ENCODE results near the gene PHF24.

Gene PHF24

DNA sequence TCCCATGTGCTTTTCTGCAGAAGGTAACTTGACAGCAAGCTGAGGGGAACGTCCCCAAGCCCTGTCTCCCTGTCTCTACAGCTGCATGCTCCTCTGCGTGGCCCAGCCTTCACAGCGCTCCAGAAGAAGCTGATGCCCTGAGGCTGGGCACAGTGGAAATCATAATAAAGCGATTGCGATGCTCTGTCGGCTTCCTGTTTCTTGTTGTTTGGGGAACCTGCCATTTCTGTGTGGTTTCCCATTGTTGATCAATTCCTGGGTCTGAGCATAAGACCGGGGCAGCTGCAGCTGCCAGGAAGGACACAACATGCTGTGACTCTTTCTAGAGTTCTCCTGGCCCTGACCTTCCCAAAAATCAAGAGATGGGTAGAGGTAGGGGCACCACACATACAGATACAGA lies 24.3 kb downstream of the PHF24 start:
- no peak for DNase-seq

DNA sequence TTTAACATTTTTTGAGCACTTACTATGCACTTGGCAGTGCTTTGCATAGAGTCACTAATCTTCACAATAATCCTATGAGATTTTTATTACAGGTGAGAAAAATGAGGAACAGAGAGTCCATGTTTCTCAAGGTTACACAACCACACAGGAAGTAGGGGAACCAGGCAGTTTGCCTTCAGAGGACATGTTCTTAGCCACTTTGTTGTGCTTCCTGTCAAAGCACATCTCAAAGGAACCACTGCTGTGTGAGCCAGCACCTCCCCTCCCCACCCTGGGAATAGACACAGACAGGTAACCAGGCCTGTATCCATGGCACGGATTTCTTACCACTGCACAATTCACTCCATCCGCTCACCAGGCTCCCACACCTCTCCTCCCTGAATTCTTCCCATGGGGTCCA lies 25.1 kb downstream of the PHF24 start:
- peaks cover 41% of the 10 kb centered on the region for H3K4me1 ChIP-seq (ENCODE audit: control insufficient read depth, insufficient read depth, low read length, poor library complexity, severe bottlenecking)
- no peaks in the 10 kb centered on the region for H3K36me3 ChIP-seq (ENCODE audit: control insufficient read depth, insufficient read depth, low read length)
- H3K27me3 ChIP-seq (replicated peaks; ENCODE audit: control insufficient read depth, insufficient read depth, low read length, poor library complexity, severe bottlenecking): no peaks in the 10 kb centered on the region
- no peak for DNase-seq
- no peak overlapping the region for H3K4me3 ChIP-seq (ENCODE audit: insufficient read depth, low read depth, low read length, poor library complexity, severe bottlenecking)
- H3K27ac ChIP-seq (ENCODE audit: insufficient read depth, low read length, poor library complexity, severe bottlenecking): no peak overlapping the region
- no peaks in the 10 kb centered on the region for H3K9me3 ChIP-seq (ENCODE audit: control insufficient read depth, low read length)

More for the DNA sequence above, 24.3 kb downstream of the PHF24 start:
- Histone ChIP-seq H3K4me3 (ENCODE audit: insufficient read depth, low read depth, low read length, poor library complexity, severe bottlenecking) (no peak overlapping the region), H3K27me3 (replicated peaks; ENCODE audit: control insufficient read depth, insufficient read depth, low read length, poor library complexity, severe bottlenecking) (no peaks in the 10 kb centered on the region), H3K36me3 (ENCODE audit: control insufficient read depth, insufficient read depth, low read length) (no peaks in the 10 kb centered on the region), H3K27ac (ENCODE audit: insufficient read depth, low read length, poor library complexity, severe bottlenecking) (no peak overlapping the region), H3K4me1 (ENCODE audit: control insufficient read depth, insufficient read depth, low read length, poor library complexity, severe bottlenecking) (peaks cover 36% of the 10 kb centered on the region), H3K9me3 (ENCODE audit: control insufficient read depth, low read length) (no peaks in the 10 kb centered on the region)

DNA sequence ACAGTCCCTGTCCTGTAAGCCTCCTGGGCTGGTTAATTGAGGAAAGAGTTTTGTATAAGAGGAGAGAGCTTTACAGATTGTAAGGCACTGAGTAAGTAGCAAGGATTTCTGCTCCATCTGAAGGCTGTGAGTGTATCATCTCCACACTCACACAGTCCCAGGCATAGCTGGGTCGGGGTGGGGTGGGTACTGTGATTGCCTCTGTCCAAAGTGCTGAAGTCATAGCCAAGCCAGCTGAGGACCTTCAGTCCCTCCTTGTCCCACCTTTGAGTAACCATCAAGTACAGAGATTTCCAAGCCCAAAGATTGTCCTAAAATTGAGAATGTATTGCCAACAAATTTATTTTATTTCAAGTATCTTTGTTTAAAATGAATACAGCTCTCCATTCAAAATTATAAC lies 26.0 kb downstream of the PHF24 start:
- peaks cover 47% of the 10 kb centered on the region for H3K4me1 ChIP-seq (ENCODE audit: control insufficient read depth, insufficient read depth, low read length, poor library complexity, severe bottlenecking)

DNA sequence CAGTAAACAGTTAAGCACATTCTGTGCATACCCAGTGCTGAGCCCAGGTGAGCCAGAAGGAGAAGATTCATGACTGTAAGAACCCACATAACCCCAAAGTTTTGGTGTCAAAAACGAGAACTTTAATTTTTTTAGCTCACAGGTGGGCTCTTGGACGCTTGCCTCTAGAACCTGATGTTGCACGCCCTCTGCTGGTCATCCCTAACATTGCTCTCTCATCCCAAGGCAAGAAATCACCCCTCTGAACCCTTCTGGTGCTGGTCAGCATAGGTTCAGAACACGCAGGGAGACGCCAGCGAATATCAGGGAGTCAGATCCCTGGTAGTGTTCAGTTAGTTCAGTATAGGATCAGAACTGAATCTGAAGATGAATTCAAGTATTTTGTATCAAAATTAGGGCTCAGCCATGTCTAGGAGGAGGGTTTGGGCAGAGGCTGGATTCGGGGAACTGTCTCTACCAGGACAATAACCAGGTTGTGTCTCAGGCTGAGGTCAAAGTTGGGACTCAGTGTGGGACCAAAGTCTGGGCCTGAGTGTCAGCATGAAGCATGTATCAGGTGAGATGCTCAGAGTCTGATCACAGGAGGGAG lies 27.3 kb downstream of the PHF24 start:
- Histone ChIP-seq H3K4me1 (ENCODE audit: control insufficient read depth, insufficient read depth, low read length, poor library complexity, severe bottlenecking) (peaks cover 56% of the 10 kb centered on the region), H3K4me3 (ENCODE audit: insufficient read depth, low read depth, low read length, poor library complexity, severe bottlenecking) (no peak overlapping the region)

More for the DNA sequence above, 26.0 kb downstream of the PHF24 start:
- H3K9me3 ChIP-seq (ENCODE audit: control insufficient read depth, low read length): no peaks in the 10 kb centered on the region
- no peak overlapping the region for H3K27ac ChIP-seq (ENCODE audit: insufficient read depth, low read length, poor library complexity, severe bottlenecking)
- H3K27me3 ChIP-seq (replicated peaks; ENCODE audit: control insufficient read depth, insufficient read depth, low read length, poor library complexity, severe bottlenecking): no peaks in the 10 kb centered on the region
- DNase-seq: no peak
- H3K4me3 ChIP-seq (ENCODE audit: insufficient read depth, low read depth, low read length, poor library complexity, severe bottlenecking): no peak overlapping the region
- H3K36me3 ChIP-seq (ENCODE audit: control insufficient read depth, insufficient read depth, low read length): no peaks in the 10 kb centered on the region

DNA sequence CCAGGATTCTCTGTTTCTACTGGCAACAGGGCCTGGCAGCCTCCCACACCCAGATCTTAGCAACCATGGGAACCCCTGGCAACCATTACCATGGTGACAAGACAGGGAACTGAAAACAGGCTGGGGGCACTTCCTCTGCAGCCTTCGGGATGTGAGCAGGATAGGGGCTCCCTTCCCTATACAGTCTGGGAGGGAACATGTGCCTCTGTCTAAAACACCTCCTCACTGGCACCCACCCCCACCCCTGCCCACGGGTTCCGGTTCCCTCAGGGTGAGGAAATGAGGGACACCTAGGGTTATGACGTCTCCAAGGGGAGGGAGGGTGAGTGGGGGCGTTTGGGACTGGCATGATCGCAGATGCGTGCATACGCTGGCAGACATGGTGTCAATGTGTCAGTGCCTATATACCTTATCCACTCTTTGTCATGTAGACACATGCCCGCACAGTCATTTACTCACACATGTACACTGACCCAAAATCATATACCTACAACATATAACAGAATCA lies 28.5 kb downstream of the PHF24 start:
- Histone ChIP-seq H3K27ac (ENCODE audit: insufficient read depth, low read length, poor library complexity, severe bottlenecking) (peak overlapping the region; percentile 40), H3K36me3 (ENCODE audit: control insufficient read depth, insufficient read depth, low read length) (no peaks in the 10 kb centered on the region), H3K27me3 (replicated peaks; ENCODE audit: control insufficient read depth, insufficient read depth, low read length, poor library complexity, severe bottlenecking) (no peaks in the 10 kb centered on the region), H3K9me3 (ENCODE audit: control insufficient read depth, low read length) (no peaks in the 10 kb centered on the region), H3K4me1 (ENCODE audit: control insufficient read depth, insufficient read depth, low read length, poor library complexity, severe bottlenecking) (peaks cover 57% of the 10 kb centered on the region), H3K4me3 (ENCODE audit: insufficient read depth, low read depth, low read length, poor library complexity, severe bottlenecking) (no peak overlapping the region)
- DNase-seq: peak; percentile 41 to 62 (median 48)

More for the DNA sequence above, 27.3 kb downstream of the PHF24 start:
- H3K36me3 ChIP-seq (ENCODE audit: control insufficient read depth, insufficient read depth, low read length): no peaks in the 10 kb centered on the region
- no peaks in the 10 kb centered on the region for H3K9me3 ChIP-seq (ENCODE audit: control insufficient read depth, low read length)
- peak in 1 of 3 donors; percentile 54 for DNase-seq
- H3K27me3 ChIP-seq (replicated peaks; ENCODE audit: control insufficient read depth, insufficient read depth, low read length, poor library complexity, severe bottlenecking): no peaks in the 10 kb centered on the region
- H3K27ac ChIP-seq (ENCODE audit: insufficient read depth, low read length, poor library complexity, severe bottlenecking): no peak overlapping the region

DNA sequence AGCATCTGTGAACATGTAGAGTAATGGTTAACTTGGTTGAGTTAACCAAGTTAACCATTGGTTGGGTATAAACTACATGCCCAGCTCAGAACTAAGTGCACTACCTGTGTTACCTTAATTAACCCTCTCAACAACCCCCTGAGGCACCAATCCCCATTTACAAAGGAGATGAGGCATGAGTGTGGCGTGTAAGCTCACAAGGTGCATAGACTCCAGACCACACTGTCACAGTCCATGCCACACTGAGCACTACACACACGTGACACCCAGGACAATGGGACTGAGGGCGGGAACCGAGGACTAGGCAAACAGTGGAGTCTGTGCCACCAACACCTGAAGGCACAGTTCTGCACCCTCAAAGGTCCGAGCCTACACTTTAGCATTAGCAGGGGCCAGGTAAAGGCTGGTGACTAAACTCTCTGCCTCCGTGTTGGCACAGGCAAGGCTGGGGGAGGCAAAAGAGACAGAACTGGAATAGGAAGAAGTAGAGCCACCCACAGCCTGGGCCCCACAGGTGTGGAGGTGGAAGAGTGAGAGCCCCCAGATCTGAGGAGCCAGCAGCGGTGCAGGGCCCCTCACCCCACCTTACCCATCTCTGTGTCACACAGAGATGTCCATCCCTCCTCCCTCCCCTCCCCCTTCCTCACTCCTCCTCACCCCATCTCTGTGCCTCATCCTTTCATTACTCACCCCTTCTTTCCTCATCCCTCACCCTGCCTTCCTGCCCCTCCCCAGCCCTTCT lies 29.2 kb downstream of the PHF24 start:
- DNase-seq: no peak
- Histone ChIP-seq H3K9me3 (ENCODE audit: control insufficient read depth, low read length) (no peaks in the 10 kb centered on the region), H3K36me3 (ENCODE audit: control insufficient read depth, insufficient read depth, low read length) (no peaks in the 10 kb centered on the region), H3K27ac (ENCODE audit: insufficient read depth, low read length, poor library complexity, severe bottlenecking) (peak overlapping the region; percentile 40), H3K4me1 (ENCODE audit: control insufficient read depth, insufficient read depth, low read length, poor library complexity, severe bottlenecking) (peaks cover 55% of the 10 kb centered on the region), H3K4me3 (ENCODE audit: insufficient read depth, low read depth, low read length, poor library complexity, severe bottlenecking) (no peak overlapping the region), H3K27me3 (replicated peaks; ENCODE audit: control insufficient read depth, insufficient read depth, low read length, poor library complexity, severe bottlenecking) (no peaks in the 10 kb centered on the region)

DNA sequence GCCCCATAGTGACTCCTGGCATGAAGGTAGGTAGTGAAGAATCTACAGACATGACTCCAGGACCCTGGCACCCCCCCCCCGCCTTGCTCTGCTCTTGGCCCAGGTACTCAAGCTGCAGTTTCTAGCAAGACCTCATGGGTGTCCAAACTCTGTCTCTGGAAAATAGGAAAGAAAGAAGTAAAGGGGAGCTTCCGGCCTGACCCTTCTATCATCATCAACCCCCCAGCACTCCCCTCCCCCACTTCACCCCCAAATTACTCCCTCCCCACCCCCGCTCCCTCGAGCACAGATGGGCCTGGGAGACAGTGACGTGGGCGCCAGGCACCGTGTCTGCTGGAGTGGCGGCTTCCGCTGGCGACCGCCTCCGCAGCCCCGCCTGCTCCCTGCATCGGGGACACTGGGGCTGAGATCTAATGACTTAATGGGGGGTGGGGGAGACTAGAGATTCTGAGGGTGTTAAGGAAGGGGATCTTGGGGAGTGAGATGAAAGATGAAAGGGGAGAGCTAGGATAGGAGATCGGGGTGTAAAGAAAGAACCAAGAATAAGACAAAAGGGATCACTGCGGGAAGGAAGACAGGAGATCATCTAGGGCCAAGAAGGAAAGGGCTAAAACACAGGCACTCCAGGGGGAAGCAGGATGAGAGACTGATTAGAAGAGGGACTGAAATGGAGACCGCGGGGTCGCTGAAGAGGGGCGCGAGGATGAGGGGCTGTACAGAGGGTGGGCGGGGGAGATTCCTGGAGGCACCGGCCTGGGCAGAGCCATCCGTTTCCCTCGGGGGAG lies 30.3 kb downstream of the PHF24 start:
- no peaks in the 10 kb centered on the region for H3K9me3 ChIP-seq (ENCODE audit: control insufficient read depth, low read length)
- peak overlapping the region; percentile 63 for H3K4me3 ChIP-seq (ENCODE audit: insufficient read depth, low read depth, low read length, poor library complexity, severe bottlenecking)
- peak overlapping the region; percentile 49 for H3K27ac ChIP-seq (ENCODE audit: insufficient read depth, low read length, poor library complexity, severe bottlenecking)
- no peaks in the 10 kb centered on the region for H3K27me3 ChIP-seq (replicated peaks; ENCODE audit: control insufficient read depth, insufficient read depth, low read length, poor library complexity, severe bottlenecking)
- peaks cover 45% of the 10 kb centered on the region for H3K4me1 ChIP-seq (ENCODE audit: control insufficient read depth, insufficient read depth, low read length, poor library complexity, severe bottlenecking)
- no peaks in the 10 kb centered on the region for H3K36me3 ChIP-seq (ENCODE audit: control insufficient read depth, insufficient read depth, low read length)
- peak in 2 of 3 donors; percentile 30 to 35 for DNase-seq

DNA sequence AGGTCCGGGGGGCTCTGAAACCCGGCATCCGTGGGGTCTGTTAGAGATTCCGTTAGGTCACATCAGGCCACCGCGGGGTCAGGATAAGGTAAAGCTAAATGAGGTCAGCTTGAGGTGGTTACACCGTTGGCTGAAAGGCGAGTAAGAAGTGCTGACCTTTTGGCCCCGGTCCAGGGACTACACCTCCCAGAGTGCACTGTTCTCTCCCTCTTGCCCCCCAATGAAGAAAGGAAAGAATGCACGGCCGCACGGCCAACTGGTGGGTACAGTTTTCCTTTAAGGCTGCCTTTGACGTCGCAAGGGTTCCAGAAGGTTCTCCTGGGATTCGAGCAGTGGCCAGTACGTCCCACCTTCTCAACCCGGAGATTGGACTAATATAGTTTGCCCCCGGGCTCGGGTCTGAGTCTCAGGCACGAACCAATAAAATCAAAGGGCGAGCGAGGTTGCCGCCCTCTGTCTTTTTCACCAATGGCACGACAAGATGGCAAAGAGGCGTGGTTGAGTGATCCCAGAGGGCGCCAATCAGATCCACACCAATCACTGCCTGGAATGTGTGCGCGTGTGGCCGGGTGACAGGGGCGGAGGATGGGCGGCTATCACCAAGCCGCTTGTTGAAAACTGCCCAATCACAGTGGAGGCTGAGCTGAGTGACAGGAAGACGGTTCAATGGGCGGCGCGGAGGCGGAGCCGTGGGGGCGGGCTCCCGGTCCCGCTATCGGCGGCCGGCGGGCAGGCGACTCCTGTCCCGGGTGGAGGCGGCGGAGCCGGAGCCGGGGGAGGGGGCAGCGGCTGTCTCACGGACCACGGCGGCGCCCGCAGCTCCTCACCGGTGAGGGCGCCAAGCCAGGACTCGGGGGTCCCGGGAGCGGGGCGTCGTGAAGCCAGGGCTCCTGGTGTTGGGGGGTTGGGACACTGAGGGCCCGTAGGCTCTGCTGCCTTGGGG lies 31.2 kb downstream of the PHF24 start, which contains the start of gene DNAJB5:
TSS of gene DNAJB5 (plus strand) at position 743 of the 943 bp plus-strand sequence. CDS start 886 bp downstream, outside the sequence.
- H3K27ac ChIP-seq (ENCODE audit: insufficient read depth, low read length, poor library complexity, severe bottlenecking): peak within 1 kb of the TSS; percentile 49
- H3K27me3 ChIP-seq (replicated peaks; ENCODE audit: control insufficient read depth, insufficient read depth, low read length, poor library complexity, severe bottlenecking): no peaks in the 10 kb centered on the region
- H3K36me3 ChIP-seq (ENCODE audit: control insufficient read depth, insufficient read depth, low read length): no peaks in the 10 kb centered on the region
- H3K4me1 ChIP-seq (ENCODE audit: control insufficient read depth, insufficient read depth, low read length, poor library complexity, severe bottlenecking): peaks cover 40% of the 10 kb centered on the region
- DNase-seq: peak; percentile 92 to 96 (median 96)
- H3K4me3 ChIP-seq (ENCODE audit: insufficient read depth, low read depth, low read length, poor library complexity, severe bottlenecking): peak within 1 kb of the TSS; percentile 63
- H3K9me3 ChIP-seq (ENCODE audit: control insufficient read depth, low read length): no peaks in the 10 kb centered on the region

DNA sequence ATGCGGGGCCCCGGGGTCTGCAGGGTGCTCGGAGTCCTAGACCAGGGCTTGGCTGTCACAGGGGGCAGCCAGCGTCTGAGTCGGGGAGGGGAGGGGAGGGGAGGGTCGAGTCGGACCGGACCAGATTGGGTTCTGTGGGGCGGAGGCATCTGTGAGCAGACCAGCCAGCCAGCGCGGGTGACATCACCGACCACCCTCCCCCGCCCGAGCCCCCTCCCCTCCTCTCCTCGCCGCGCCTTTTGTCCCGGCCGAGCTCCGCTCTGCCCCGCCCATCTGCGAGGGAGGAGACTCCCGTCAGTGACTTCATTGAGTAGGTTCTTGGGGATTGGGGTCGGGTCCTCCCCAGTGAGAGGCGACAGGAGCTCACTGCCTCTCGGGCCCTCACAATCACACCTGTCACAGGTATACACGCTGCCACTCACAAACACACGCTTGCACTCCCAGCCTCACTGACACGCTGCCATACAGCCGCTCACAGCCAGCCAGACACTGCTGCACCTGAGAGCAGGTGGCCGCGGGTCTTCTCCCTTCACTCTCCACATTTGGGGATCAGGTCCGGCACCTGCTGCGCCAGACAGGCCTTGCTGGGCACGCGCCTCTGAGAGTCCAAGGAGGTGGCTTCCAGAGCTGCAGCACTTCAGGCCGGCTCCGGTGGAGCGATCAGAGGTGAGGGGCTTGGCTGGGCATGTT lies 32.0 kb downstream of the PHF24 start:
- H3K4me3 ChIP-seq (ENCODE audit: insufficient read depth, low read depth, low read length, poor library complexity, severe bottlenecking): peak overlapping the region; percentile 63
- no peaks in the 10 kb centered on the region for H3K36me3 ChIP-seq (ENCODE audit: control insufficient read depth, insufficient read depth, low read length)
- no peaks in the 10 kb centered on the region for H3K9me3 ChIP-seq (ENCODE audit: control insufficient read depth, low read length)
- peak in 2 of 3 donors; percentile 33 for DNase-seq
- peaks cover 37% of the 10 kb centered on the region for H3K4me1 ChIP-seq (ENCODE audit: control insufficient read depth, insufficient read depth, low read length, poor library complexity, severe bottlenecking)
- peak overlapping the region; percentile 47 for H3K27ac ChIP-seq (ENCODE audit: insufficient read depth, low read length, poor library complexity, severe bottlenecking)
- H3K27me3 ChIP-seq (replicated peaks; ENCODE audit: control insufficient read depth, insufficient read depth, low read length, poor library complexity, severe bottlenecking): no peaks in the 10 kb centered on the region

Data from effector memory CD4-positive, alpha-beta T cell (primary cell).